HEK293T (cell line): ENCODE data around the gene IL17RE.

Experiments
- ARNT ChIP-seq: fragments of 450-650 bp; IDR thresholded peaks from 2 replicates; pipeline ENCODE4 v1.6.1; 2017; ENCODE audit warnings: mild to moderate bottlenecking
- BHLHE40 ChIP-seq: fragments of 450-650 bp; IDR thresholded peaks from 2 replicates; pipeline ENCODE4 v1.6.1; 2016; ENCODE audit warnings: mild to moderate bottlenecking, moderate library complexity, borderline replicate concordance
- FOXK2 ChIP-seq: fragments of 450-650 bp; IDR thresholded peaks from 2 replicates; pipeline ENCODE4 v1.6.1; 2016; ENCODE audit warnings: mild to moderate bottlenecking
- L3MBTL2 ChIP-seq: fragments of 450-650 bp; conservative IDR thresholded peaks from 2 replicates; pipeline ENCODE4 v1.6.1; 2016; ENCODE audit warnings: mild to moderate bottlenecking
- SP1 ChIP-seq: fragments of 450-650 bp; IDR thresholded peaks from 2 replicates; pipeline ENCODE4 v1.6.1; 2017
- TARDBP ChIP-seq: fragments of 450-650 bp; IDR thresholded peaks from 2 replicates; pipeline ENCODE4 v1.6.1; 2016
- TF ChIP-seq, protein P1 (sequence below): fragments of 450-650 bp; IDR thresholded peaks from 2 replicates; pipeline ENCODE4 v1.6.1; 2016

DNA sequence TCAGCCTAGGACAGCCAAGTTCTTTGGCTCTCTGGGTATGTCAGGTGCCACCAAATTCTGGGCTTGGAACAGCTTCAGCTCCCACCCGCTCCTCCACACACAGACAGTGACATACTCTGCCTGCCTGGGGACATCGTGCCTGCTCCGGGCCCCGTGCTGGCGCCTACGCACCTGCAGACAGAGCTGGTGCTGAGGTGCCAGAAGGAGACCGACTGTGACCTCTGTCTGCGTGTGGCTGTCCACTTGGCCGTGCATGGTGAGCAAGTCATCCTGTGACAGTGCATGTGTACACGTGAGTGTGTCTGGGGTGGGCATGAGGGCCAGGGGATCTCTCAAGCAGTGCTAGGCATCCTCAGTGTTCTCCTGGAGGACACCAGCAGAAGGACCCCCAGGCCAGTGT, 15.2 kb downstream of the IL17RE start:
- TF ChIP-seq SP1 (no peak), FOXK2 (no peak), BHLHE40 (no peak), TARDBP (no peak), ARNT (no peak), L3MBTL2 (no peak)
- TF ChIP-seq, protein P1, sequence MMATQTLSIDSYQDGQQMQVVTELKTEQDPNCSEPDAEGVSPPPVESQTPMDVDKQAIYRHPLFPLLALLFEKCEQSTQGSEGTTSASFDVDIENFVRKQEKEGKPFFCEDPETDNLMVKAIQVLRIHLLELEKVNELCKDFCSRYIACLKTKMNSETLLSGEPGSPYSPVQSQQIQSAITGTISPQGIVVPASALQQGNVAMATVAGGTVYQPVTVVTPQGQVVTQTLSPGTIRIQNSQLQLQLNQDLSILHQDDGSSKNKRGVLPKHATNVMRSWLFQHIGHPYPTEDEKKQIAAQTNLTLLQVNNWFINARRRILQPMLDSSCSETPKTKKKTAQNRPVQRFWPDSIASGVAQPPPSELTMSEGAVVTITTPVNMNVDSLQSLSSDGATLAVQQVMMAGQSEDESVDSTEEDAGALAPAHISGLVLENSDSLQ, result no peak
